Heart left ventricle (tissue), 16 donors: ENCODE measurements around the gene ARHGAP26. TPM values are rescaled to one million over a fixed set of nuclear protein-coding genes. Genes with fewer than 3 reads are reported as not detected.

Experiments used
- ATAC-seq, 4 donors: fragments of 200-7000 bp; cut with Tn5 transposase; one replicate each; pipeline ENCODE4 v1.9.1; 2020 to 2022; ENCODE audit warnings: moderate library complexity in 4 of 4, mild to moderate bottlenecking in 3 of 4, moderate number of reproducible peaks in 1 of 4
- DNase-seq, 5 donors: peaks; one replicate each; pipeline ENCODE4 v3.0.0-alpha.2; 2020
- H3K27ac ChIP-seq, 12 donors: fragments of 200-600 bp; sonication (generic) in 4 of 12; one replicate each; pipeline versions ENCODE4 v1.5.0 to v1.8.0; 2016 to 2022; ENCODE audit warnings: mild to moderate bottlenecking in 2 of 12
- H3K27me3 ChIP-seq, 9 donors: fragments of 200-600 bp; sonication (generic) in 2 of 9; one replicate each; pipeline versions ENCODE4 v1.5.1 to v1.8.0; 2016 to 2022; ENCODE audit warnings: mild to moderate bottlenecking in 3 of 9
- H3K36me3 ChIP-seq, 9 donors: fragments of 200-600 bp; sonication (generic) in 2 of 9; one replicate each; pipeline versions ENCODE4 v1.5.0 to v1.8.0; 2018 to 2022; ENCODE audit warnings: mild to moderate bottlenecking in 2 of 9
- H3K4me1 ChIP-seq, 12 donors: fragments of 200-600 bp; sonication (generic) in 4 of 12; one replicate each; pipeline versions ENCODE4 v1.5.0 to v1.8.0; 2016 to 2022; ENCODE audit warnings: mild to moderate bottlenecking in 3 of 12
- H3K4me3 ChIP-seq, 12 donors: fragments of 200-600 bp; sonication (generic) in 4 of 12; one replicate each; pipeline versions ENCODE4 v1.5.0 to v1.8.0; 2017 to 2022; ENCODE audit warnings: mild to moderate bottlenecking in 9 of 12, moderate library complexity in 4 of 12
- H3K9me3 ChIP-seq, 12 donors: fragments of 200-600 bp; sonication (generic) in 4 of 12; one replicate each; pipeline versions ENCODE4 v1.5.0 to v1.8.0; 2016 to 2022; ENCODE audit warnings: mild to moderate bottlenecking in 1 of 12
- POLR2A ChIP-seq, 2 donors: fragments of 450-650 bp; IDR thresholded peaks; one replicate each; pipeline ENCODE4 v1.6.1; 2017; ENCODE audit warnings: antibody characterized with exemption in 2 of 2, mild to moderate bottlenecking in 2 of 2, moderate library complexity in 2 of 2
- WGBS, 4 donors: extraction: QIAGEN DNeasy Blood & Tissue Kit in 2 of 4; methylation state at CpG; one replicate each; pipeline versions ENCODE4 v1.1.5 to v1.1.7; 2013 to 2018; 5-methylcytosine and 5-hydroxymethylcytosine counted together
- intact Hi-C, 10 donors: fragments of 100-400 bp; cut with DNase I; formaldehyde crosslinking; loops; one replicate each; pipeline versions ENCODE4 v1.11.1 to v1.14.2; 2022
- polyA plus RNA-seq, 2 donors: library from polyadenylated mRNA; stranded (reverse); fragments of 200-250 nt; gene quantifications; one replicate each; pipeline ENCODE4 v1.2.3, GENCODE V29; 2013
- total RNA-seq, 9 donors: library from RNA; depleted of rRNA in 2 of 9; stranded (reverse); fragments of >200 nt in 2 of 9; fragmentation: NEBNext Ultra II Directional in 3 of 9; extraction: Animal tissue kit (Norgen Biotek cat#: 25700) in 3 of 9; gene quantifications; one replicate each; pipeline versions ENCODE4 v1.1.0 to v1.2.4, GENCODE V29; 2016 to 2023
- TF ChIP-seq, protein P1 (sequence below), 12 donors: fragments of 200-600 bp; sonication (generic) in 4 of 12; IDR thresholded peaks; one replicate each; pipeline versions ENCODE4 v1.5.0 to v1.8.0; 2018 to 2022; ENCODE audit warnings: antibody characterized with exemption in 12 of 12, mild to moderate bottlenecking in 5 of 12
- donor health status: ischemic (EF 13 %, LVEDD 7.1; RV severe dilation, severe dysfunction).
- donor health status: healthy with polysubstance abuse.
- donor health status: DM: no; HTN: yes; CAD: no.
- donor health status: DM: no; HTN: no; CAD: no.
- donor health status: ischemic (EF 25% LVEDD 6.9; RV normal size, moderate dysfunction).
- donor health status: ischemic (EF 25% LVEDD 5.7; RV mildly dilated, moderate dysfunction).
- donor health status: healthy.
- donor health status: DM: yes; HTN: yes; CAD: no.
- donor health status: ischemic (EF 35%, LVEDD 5.7; RV mildly dilated, moderate dysfunction).
- donor health status: nonischemic (EF 11% LVEDD 7.7; RV severe dilation, severe dysfunction).
- donor health status: DM: yes; HTN: yes; CAD: no.
- donor health status: PGD.
- donor health status: ischemic (EF 29% LVEDD 5.4; RV normal size, mild dysfunction).
- donor health status: nonischemic (EF 23%, LVEDD 6.1; RV moderate dilation, normal function).

Gene ARHGAP26
- total and polyA plus RNA-seq, 11 donors = 11.9 to 52.1 (median 33.7) TPM

DNA sequence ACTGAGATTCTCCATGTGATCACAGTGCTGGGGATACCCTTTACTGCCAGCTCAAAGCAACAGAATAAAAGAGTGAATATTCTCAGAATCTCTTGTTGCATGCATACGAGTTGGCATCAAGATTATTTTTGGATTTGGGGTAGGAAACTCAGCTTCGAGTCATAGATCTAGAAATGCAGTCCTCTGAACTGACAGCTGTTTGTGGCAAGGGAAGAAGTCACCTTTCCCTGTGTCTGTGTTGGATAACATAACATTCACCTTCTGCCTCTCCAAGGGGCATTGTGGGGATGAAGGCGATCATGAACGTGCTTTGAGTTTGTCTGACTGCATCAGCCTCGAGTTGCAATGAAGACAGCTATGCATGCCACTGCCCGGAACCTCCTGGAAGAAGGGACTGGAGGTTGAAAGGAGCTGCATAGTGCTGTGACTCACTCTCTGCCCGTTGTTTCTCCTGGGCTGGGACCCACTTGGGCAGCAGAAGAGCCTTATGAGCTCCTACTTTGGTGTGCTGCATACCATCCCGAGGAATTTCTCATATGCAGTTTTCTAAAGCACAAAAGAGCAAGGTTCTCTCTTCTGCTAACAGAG, 231.7 kb downstream of the ARHGAP26 start:
- Histone ChIP-seq H3K9me3 (no peaks in the 10 kb centered on the region), H3K4me1 (peaks cover 7 to 74% (median 46%) of the 10 kb centered on the region in 12 donors), H3K4me3 (peak overlapping the region in 1 of 12 donors; percentile 6), H3K36me3 (peaks cover 0 to 6% (median 0%) of the 10 kb centered on the region in 9 donors), H3K27ac (peak overlapping the region in 11 of 12 donors; percentile 31 to 89 (median 75)), H3K27me3 (no peaks in the 10 kb centered on the region)
- ATAC-seq = peak in 1 of 4 donors; percentile 27
- WGBS, 4 donors = 48 to 54% (median 49%) methylated on average over 8 of the region's 8 CpGs
- no peak for DNase-seq
- TF ChIP-seq, protein P1, sequence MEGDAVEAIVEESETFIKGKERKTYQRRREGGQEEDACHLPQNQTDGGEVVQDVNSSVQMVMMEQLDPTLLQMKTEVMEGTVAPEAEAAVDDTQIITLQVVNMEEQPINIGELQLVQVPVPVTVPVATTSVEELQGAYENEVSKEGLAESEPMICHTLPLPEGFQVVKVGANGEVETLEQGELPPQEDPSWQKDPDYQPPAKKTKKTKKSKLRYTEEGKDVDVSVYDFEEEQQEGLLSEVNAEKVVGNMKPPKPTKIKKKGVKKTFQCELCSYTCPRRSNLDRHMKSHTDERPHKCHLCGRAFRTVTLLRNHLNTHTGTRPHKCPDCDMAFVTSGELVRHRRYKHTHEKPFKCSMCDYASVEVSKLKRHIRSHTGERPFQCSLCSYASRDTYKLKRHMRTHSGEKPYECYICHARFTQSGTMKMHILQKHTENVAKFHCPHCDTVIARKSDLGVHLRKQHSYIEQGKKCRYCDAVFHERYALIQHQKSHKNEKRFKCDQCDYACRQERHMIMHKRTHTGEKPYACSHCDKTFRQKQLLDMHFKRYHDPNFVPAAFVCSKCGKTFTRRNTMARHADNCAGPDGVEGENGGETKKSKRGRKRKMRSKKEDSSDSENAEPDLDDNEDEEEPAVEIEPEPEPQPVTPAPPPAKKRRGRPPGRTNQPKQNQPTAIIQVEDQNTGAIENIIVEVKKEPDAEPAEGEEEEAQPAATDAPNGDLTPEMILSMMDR (IDR thresholded peaks at IDR 0.05) = no peak
- no peak for TF ChIP-seq POLR2A (IDR thresholded peaks at IDR 0.05)
- intact Hi-C loops = loop anchor here in 9 of 10 donors (2.0 to 10.0 kb wide), 14 partner anchors 19 to 1143 kb away; partner anchors contain the start of gene NR3C1 (in 6 of the 9)

DNA sequence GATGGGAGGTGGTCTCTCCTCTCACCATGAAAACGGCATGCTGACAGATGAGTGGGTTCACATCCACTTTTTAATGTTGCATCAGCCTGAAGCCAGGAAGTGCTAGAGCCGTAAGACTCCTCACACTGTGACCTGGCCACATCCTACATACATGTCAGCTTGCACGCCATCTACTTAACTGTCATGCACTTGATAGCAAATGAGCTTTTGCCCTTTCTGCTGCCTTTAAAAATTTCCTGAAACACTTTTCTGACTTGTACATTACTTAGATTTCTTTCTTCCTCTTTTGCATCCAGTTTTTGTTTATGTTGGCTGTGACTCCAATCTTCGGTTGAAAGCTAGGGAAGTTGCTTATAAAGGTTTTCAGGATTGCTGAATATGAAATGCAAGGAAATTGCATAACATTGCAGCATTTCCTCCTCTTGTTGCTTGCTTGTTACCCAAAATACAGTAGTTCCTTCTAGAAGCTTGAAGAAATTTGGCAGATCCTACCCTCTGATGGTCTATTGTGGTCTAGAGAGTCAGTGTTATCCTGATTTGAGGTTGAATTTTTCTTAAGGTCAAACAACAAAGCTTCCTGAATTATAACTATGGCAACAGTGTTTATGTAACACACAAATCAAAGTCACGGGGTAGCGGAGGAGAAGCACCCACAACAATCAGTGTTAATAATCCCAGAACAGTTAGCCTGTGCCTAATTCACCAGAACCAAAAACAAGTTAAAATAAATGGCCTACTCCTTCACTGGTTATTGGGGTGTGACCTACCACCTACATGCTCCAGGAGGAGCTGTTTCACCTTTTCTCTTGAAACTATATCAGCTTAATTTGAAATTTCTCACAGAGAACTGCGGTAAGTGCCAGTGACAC, 232.5 kb downstream of the ARHGAP26 start:
- Histone ChIP-seq H3K27ac (peak overlapping the region; percentile 14 to 89 (median 74)), H3K27me3 (no peaks in the 10 kb centered on the region), H3K36me3 (peaks cover 0 to 6% (median 0%) of the 10 kb centered on the region in 9 donors), H3K4me3 (peak overlapping the region in 2 of 12 donors; percentile 6 to 8), H3K4me1 (peaks cover 7 to 81% (median 55%) of the 10 kb centered on the region in 12 donors), H3K9me3 (no peaks in the 10 kb centered on the region)
- WGBS, 4 donors = 28 to 35% (median 34%) methylated on average over 7 of the region's 7 CpGs
- intact Hi-C loops = loop anchor here in 9 of 10 donors (1.0 to 10.0 kb wide), 15 partner anchors 20 to 1142 kb away; partner anchors contain the start of gene NR3C1 (in 7 of the 9)
- ATAC-seq (peak; percentile 66 to 87 (median 82)), DNase-seq (peak in 1 of 5 donors; percentile 41)
- TF ChIP-seq POLR2A (IDR thresholded peaks at IDR 0.05) = no peak
- TF ChIP-seq, protein P1 (IDR thresholded peaks at IDR 0.05) = peak; percentile 26 to 67 (median 50)

DNA sequence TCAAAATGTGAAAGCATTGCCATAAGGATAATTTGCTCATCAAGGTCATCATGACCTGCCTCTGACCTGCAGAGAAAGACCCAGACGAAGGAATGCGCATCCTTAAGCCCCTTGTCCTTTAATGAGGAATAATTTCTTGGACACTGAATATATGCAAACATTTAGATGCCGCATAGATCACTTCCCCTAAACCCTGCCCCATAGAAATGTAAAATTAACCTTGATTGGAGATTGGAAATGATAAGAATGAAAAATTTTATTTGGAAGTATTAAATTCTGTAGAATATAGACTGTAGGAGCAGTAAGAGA, 233.1 kb downstream of the ARHGAP26 start:
- ATAC-seq (no peak), DNase-seq (no peak)
- Histone ChIP-seq H3K4me3 (peak overlapping the region in 1 of 12 donors; percentile 6), H3K9me3 (no peaks in the 10 kb centered on the region), H3K27me3 (no peaks in the 10 kb centered on the region), H3K27ac (peak overlapping the region; percentile 14 to 89 (median 74)), H3K36me3 (peaks cover 0 to 6% (median 0%) of the 10 kb centered on the region in 9 donors), H3K4me1 (peaks cover 7 to 81% (median 58%) of the 10 kb centered on the region in 12 donors)
- intact Hi-C loops = loop anchor here in 9 of 10 donors (1.0 to 10.0 kb wide), 15 partner anchors 20 to 1142 kb away; partner anchors contain the start of gene NR3C1 (in 7 of the 9)
- no peak for TF ChIP-seq POLR2A (IDR thresholded peaks at IDR 0.05)
- TF ChIP-seq, protein P1 (IDR thresholded peaks at IDR 0.05) = no peak
- WGBS, 4 donors = 70 to 79% (median 74%) methylated on average over 3 of the region's 3 CpGs
